CD4-positive, alpha-beta T cell treated with Interleukin-15 for 1 hour (primary cell): Measurements from ENCODE around the gene RAX2.

Source experiments
- DNase-seq: peaks from one replicate; pipeline ENCODE4 v3.0.0-alpha.2; 2020

The RAX2 gene

DNA sequence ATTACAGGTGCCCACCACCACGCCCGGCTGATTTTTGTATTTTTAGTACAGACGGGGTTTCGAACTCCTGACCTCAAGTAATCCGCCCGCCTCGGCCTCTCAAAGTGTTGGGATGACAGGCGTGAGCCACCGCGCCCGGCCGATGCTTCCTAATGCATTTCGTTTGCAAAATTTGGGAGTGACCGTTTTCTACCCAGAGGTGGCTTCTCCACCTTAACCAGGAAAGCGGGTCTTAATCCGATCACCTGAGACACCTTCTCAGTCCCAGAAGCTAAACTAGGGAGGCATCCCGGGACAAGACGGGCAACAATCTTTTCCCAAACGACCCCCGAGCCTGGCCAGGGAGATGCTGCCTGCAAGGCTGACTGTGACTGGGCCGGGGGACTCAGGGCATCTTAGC lies 29.0 kb upstream of the RAX2 start:
- DNase-seq: no peak

DNA sequence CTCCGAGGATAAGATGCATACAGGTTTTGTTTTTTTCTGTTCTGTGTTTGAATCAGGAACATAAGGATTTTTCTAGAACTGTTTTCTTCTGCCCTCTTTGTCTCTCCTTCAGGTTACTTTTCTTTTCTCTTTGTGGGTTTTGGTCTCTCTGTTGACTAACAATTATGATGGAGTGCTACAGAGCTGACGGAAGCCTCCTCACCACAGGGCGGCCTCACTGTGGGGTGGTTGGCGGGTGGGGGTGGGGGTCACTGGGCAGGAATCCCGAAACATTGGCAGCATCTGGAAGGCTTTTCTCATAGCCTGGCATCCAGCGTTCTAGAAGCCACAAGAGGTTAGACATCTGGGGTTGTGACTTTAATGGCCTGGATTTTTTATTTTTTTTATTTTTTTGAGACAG lies 26.1 kb upstream of the RAX2 start:
- DNase-seq: peak; percentile 38

DNA sequence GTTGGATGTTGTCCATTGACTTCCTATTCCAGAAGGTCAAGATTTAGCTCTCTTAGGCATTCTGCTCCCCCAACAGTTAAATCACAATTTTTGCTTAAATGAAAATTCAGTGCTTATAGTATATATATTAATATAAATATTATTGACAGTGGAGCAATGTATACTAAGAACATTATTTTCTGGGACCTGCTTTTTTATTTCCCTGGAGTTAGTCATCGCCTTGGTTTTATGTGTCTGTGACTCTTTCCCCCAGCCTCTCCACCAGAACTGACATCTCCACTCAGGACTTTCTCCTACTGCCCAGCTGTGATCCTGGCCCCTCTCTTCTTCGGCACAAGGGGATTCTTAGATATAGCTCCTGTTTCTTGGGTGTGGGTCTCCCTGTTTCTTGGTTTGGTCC lies 24.3 kb upstream of the RAX2 start:
- DNase-seq: no peak

GRCh38 chr19:3793799-3794198 lies 21.8 kb upstream of the RAX2 start:
- no peak for DNase-seq

- DNase-seq: no peak
Measured at GRCh38 chr19:3792114-3792513, 20.1 kb upstream of the RAX2 start.

GRCh38 chr19:3790941-3791340 lies 18.9 kb upstream of the RAX2 start:
- DNase-seq: no peak

- DNase-seq: no peak
Measured at GRCh38 chr19:3790209-3790734, 18.2 kb upstream of the RAX2 start.

DNA sequence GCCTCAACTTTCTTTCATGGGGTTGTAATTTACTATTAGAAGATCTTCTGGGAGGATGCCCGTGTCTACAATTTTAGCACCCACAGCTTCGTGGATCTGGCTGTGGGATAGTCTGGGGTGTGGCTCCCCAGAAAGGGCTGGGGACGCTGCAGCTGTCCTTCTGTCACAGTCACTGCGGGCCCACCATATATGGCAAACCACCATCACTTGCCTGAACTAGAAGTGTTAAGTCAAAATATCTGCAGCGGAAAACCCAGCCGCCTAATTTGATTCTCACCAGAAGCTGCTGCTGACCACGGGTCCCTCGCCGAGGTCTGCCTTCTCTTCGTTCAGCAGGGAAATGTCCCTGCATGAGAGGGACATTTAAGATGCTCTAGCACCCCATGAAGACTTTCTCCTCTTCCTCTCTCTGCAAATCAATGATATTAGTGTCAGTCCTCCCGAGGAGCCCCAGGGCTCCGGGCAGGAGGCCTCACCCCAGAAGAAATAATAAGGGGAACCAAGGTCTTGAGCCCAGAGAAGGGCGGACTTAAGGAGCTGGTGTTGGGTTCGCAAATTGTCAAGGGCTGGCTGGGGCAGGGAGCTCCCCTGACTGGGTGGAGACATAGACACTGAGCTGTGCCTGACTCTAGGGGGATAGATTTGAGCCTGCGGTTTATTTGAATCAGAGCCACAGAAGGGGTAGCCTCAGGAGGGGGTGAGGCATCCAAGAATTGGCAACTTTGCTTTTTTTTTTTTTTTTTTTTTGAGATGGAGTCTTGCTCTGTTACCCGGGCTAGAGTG lies 17.2 kb upstream of the RAX2 start:
- DNase-seq: peak; percentile 57

GRCh38 chr19:3785938-3786824 lies 14.2 kb upstream of the RAX2 start, which contains the start of gene MATK:
TSS of gene MATK (minus strand) at chr19:3786381. CDS start at chr19:3785135, 1,246 bp downstream.
- no peak for DNase-seq

- no peak for DNase-seq
Measured at GRCh38 chr19:3785451-3785937, 13.5 kb upstream of the RAX2 start.

GRCh38 chr19:3784607-3785450 lies 12.8 kb upstream of the RAX2 start:
- DNase-seq: no peak

DNA sequence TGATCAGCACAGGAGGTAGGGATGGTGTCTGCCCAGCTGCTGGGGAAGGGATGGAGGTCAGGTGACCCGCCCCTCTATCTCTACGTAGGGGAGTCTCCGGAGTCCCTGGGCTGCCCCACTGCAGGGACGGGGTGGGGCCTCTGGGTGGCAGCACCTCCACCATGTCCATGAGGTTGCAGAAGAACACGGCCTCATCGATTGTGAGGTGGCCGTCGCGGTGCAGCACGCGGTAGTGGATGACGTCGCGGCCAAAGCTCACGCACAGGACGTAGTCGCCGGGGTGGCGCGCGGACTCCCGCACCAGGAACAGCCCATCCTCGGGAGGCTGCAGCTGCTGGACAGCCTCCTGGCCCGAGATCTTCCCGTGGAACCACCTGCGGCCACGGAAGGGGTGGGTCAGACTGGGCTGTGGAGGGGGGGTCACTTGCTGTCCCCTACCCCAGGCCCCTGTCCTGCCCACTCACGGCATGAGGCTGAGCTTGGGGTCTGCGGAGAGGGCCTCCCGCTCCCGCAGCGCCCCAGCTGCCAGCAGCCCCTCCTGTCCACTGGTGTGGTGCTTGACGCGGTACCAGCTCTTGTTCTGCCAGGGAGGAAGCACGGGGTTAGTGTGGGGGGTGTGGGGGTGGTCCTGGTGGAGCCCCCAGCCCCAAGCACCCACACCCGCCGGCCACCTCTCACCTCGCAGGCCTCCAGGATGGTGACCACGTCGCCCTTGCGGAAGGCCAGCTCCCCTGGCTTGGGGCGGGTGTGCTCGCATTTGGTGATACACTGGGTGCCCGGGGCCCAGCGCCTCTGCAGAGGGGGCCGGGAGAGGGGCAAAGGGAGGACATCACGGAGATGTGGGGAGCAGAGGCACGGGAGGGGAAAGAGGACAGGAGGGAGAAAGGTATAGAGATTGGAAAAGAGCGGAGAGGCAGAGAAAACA lies 11.9 kb upstream of the RAX2 start:
- DNase-seq: peak; percentile 52

DNA sequence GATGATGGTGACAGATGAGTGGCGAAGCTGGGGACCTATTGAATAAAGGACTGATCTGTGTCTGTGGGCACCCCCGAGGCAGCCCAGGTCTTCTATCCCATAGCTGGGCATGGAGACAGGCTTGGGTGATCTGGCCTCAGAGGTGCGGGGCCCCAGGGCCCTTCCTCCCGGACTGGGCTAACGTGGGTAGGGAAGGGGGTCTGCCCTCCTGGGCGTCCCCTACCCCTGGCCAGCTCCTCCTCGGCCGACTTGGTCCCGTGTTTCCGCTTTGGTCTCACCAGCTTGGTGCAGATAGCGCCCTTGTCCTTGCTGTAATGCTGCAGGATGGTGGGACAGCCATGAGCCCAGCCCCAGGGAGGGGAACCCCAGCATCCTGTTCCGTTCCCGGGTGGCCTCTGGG lies 10.9 kb upstream of the RAX2 start:
- DNase-seq: no peak

GRCh38 chr19:3782330-3782729 lies 10.3 kb upstream of the RAX2 start:
- no peak for DNase-seq

GRCh38 chr19:3781603-3782002 lies 9.6 kb upstream of the RAX2 start:
- no peak for DNase-seq

- DNase-seq: no peak
Measured at GRCh38 chr19:3780786-3781304, 8.8 kb upstream of the RAX2 start.

GRCh38 chr19:3778899-3779723 lies 7.1 kb upstream of the RAX2 start:
- DNase-seq: no peak

DNA sequence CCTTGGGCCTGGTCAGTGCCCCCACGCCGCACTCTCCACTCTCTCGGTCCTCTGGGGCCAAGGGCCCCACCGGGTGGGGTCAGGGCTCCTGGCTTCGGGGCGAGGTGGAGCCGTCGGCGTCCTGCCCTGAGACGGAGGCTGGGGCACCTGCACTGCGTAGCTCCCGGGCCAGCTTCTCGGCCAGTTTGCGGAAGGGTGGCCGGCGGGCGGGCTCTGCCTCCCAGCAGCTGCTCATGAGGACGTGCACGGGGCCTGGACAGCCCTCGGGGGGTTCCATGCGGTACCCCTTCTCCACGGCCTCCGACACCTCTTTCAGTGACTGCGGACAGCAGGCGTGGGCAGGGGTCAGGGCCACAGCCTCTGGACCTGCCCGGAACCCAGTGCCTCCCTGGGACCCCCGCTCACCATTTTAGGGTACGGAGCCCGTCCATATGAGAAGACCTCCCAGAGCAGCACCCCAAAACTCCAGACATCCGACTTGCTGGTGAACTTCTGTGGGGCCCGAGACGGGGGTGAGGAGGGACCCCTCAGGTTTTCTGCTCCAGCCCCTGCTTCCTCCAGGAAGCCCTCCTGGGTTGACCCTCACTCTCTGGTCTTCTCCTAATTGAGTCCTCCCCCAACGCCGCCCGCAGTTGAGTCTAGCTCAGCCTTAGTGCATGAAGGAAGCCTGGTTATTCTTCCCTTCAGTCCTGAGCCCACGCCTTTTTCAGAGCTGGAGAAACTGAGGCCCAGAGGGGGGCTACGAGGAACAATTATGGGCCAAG lies 6.3 kb upstream of the RAX2 start:
- DNase-seq: no peak

- no peak for DNase-seq
Measured at GRCh38 chr19:3776479-3777040, 4.5 kb upstream of the RAX2 start.
